ENCODE results near the gene TGFBR3L. TPM values are rescaled to one million over a fixed set of nuclear protein-coding genes. Genes with fewer than 3 reads are reported as not detected.
A peak's percentile ranks its signal among the peaks of the same experiment; 100 is the strongest.

Gene TGFBR3L
- total and polyA plus RNA-seq, 2 of the 8 experiments (the other 6 are each of a cell fraction or from before 2014, with no cell fraction given) = 3.1 to 3.7 TPM

GRCh38 chr19:7866399-7867091 is 48.1 kb upstream of the TGFBR3L start:
- no peak overlapping the region for H4K8ac ChIP-seq (ENCODE audit: extremely low read depth, insufficient read depth, low read length)
- H3K4me1 ChIP-seq (replicated peaks in 1 of 4; ENCODE audit: control insufficient read depth in 3 of 4, insufficient read depth in 4 of 4, low read length in 3 of 4) = peaks cover 0 to 33% (median 16%) of the 10 kb centered on the region in 4 experiments; a peak in 5 of 7 replicates
- H4K5ac ChIP-seq (ENCODE audit: insufficient read length, low read depth, low read length) = no peak overlapping the region
- peak overlapping the region; percentile 66 for H3K4ac ChIP-seq (replicated peaks; ENCODE audit: insufficient read length, low read depth, low read length)
- no peak overlapping the region for H3K14ac ChIP-seq (ENCODE audit: insufficient read length)
- H3K9me3 ChIP-seq (ENCODE audit: insufficient read depth in 2 of 2, low read depth in 1 of 2, low read length in 1 of 2) = no peaks in the 10 kb centered on the region
- H3K9ac ChIP-seq (replicated peaks in 1 of 4; ENCODE audit: extremely low read depth in 1 of 4, low read depth in 3 of 4, low read length in 3 of 4) = no peak overlapping the region
- FAIRE-seq (no peak), DNase-seq (ENCODE audit: low read depth in 1 of 2, low spot score in 2 of 2) (no peak)
- CTCF ChIA-PET (ENCODE audit: partially characterized antibody) = interaction anchor here (1.3 to 11.2 kb wide), 3 partner anchors 8 to 52 kb away, joined by 3 to 112 read pairs (median 5); partner anchors contain the start of genes PRR36, SNAPC2 and TGFBR3L
- peaks cover 19% of the 10 kb centered on the region; the same call in 1 of the 2 replicates for H3K23me2 ChIP-seq (ENCODE audit: low read depth, low read length)
- H3K4me2 ChIP-seq (ENCODE audit: insufficient read depth in 1 of 2, low read depth in 2 of 2, low read length in 2 of 2) = no peak overlapping the region
- no peak overlapping the region for H2BK120ac ChIP-seq (replicated peaks; ENCODE audit: low read depth, low read length)
- peak overlapping the region; percentile 56; the same call in 1 of the 2 replicates for H2AK5ac ChIP-seq (ENCODE audit: low read depth, low read length)
- no peaks in the 10 kb centered on the region for H3K79me1 ChIP-seq (ENCODE audit: low read depth, low read length)
- H3K27ac ChIP-seq (ENCODE audit: low read depth, low read length) = no peak overlapping the region
- POLR2A ChIA-PET (ENCODE audit: partially characterized antibody) = interaction anchor here (0.6 to 10.5 kb wide), 4 partner anchors 10 to 77 kb away, joined by 3 to 106 read pairs (median 4); partner anchors contain the start of genes SNAPC2, TGFBR3L and TIMM44
- peak overlapping the region; percentile 80; the same call in 1 of the 2 replicates for H2BK20ac ChIP-seq (ENCODE audit: low read length)
- 82% methylated on average over 12 of the region's 12 CpGs; no CpG with 5 or more reads in 1 of the 2 experiments for WGBS, 2 experiments (ENCODE audit: extremely low coverage in 1 of 2, insufficient coverage in 1 of 2, insufficient read length in 1 of 2, insufficient replicate concordance in 2 of 2, low coverage in 1 of 2, low lambda C conversion rate in 2 of 2, missing lambda C conversion rate in 1 of 2)
- H3K18ac ChIP-seq (ENCODE audit: extremely low read depth, low read length) = peak overlapping the region; percentile 48
- H2BK12ac ChIP-seq (ENCODE audit: low read depth, low read length) = peak overlapping the region; percentile 50; the same call in 1 of the 2 replicates
- H3K79me2 ChIP-seq (ENCODE audit: control insufficient read depth in 1 of 2, insufficient read depth in 2 of 2, low read length in 2 of 2) = no peaks in the 10 kb centered on the region
- no peak overlapping the region for H3K4me3 ChIP-seq (ENCODE audit: extremely low read depth in 1 of 4, insufficient read depth in 2 of 4, low read depth in 3 of 4, low read length in 4 of 4)
- H2BK15ac ChIP-seq (ENCODE audit: low read length) = peak overlapping the region; percentile 75
- H3K23ac ChIP-seq (ENCODE audit: insufficient read length) = no peak overlapping the region
- H4K20me1 ChIP-seq (replicated peaks in 1 of 2; ENCODE audit: control insufficient read depth in 1 of 2, insufficient read depth in 2 of 2, low read length in 2 of 2) = peaks cover 0 to 11% of the 10 kb centered on the region in 2 experiments
- no peak overlapping the region for H4K91ac ChIP-seq (replicated peaks; ENCODE audit: insufficient read length, low read length)
- H3K27me3 ChIP-seq (replicated peaks in 1 of 4; ENCODE audit: control insufficient read depth in 3 of 4, extremely low read depth in 1 of 4, insufficient read depth in 3 of 4, low read length in 3 of 4) = peaks cover 8 to 39% (median 27%) of the 10 kb centered on the region in 4 experiments
- no peaks in the 10 kb centered on the region for H3K36me3 ChIP-seq (ENCODE audit: control insufficient read depth in 2 of 4, insufficient read depth in 4 of 4, low read length in 3 of 4)
- H2AFZ ChIP-seq (ENCODE audit: low read length) = no peak overlapping the region
- no peak overlapping the region for H3K56ac ChIP-seq (replicated peaks; ENCODE audit: insufficient read length, low read depth, low read length)
- H2BK5ac ChIP-seq (ENCODE audit: low read depth, low read length) = peak overlapping the region; percentile 66; the same call in 1 of the 2 replicates
- peak in 1 of 3 experiments; percentile 1; a peak in 1 of 4 replicates for TF ChIP-seq CTCF (IDR thresholded peaks at IDR 0.05; ENCODE audit: control extremely low read depth in 1 of 3, insufficient read depth in 1 of 3, low read depth in 1 of 3, low read length in 3 of 3)
- TF ChIP-seq BACH1 (IDR thresholded peaks at IDR 0.05; ENCODE audit: low read length) = no peak
- no peak for TF ChIP-seq MAX (IDR thresholded peaks at IDR 0.05)
- TF ChIP-seq JUND (IDR thresholded peaks at IDR 0.05; ENCODE audit: low read length) = no peak
- 0 out of 3 replicates have a peak, but pooled peaks of 1 of the 2 experiments have one; percentile 45 for TF ChIP-seq POLR2A (IDR thresholded peaks at IDR 0.05; ENCODE audit: control extremely low read depth in 1 of 2, low read depth in 2 of 2, low read length in 2 of 2)
- no peak for TF ChIP-seq CBX8 (IDR thresholded peaks at IDR 0.05; ENCODE audit: borderline replicate concordance, low read depth, low read length)
- TF ChIP-seq SAP30 (IDR thresholded peaks at IDR 0.05; ENCODE audit: insufficient read depth, insufficient replicate concordance, low read length) = no peak
- no peak for TF ChIP-seq EGR1 (IDR thresholded peaks at IDR 0.05; ENCODE audit: borderline replicate concordance, low read depth, low read length)

Measured in H1 (cell line).